ENCODE measurements around the gene CSH1. TPM values are rescaled to one million over a fixed set of nuclear protein-coding genes. Genes with fewer than 3 reads are reported as not detected.

The CSH1 gene
- total RNA-seq, 6 experiments from 2014 or later: not detected

DNA sequence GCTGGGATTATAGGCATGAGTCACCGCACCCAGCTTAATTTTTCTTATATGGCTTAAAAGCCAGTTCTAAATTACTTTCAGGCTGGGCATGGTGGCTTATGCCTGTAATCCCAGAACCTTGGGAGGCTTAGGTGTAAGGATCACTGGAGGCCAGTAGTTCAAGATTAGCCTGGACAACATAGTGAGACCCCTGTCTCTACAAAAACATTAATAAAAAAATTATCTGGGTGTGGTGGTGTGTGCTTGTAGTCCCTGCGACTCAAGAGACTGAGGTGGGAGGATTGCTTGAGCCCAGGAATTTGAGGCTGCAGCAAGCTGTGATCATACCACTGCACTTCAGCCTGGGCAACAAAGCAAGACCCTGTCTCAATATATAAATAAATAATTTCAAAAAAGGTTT, 43.1 kb downstream of the CSH1 start:
- H3K36me3 Mint-ChIP-seq (ENCODE audit: low read depth): peaks cover 1% of the 10 kb centered on the region; the same call in 1 of the 2 replicates

GRCh38 chr17:63850401-63850800, 46.0 kb downstream of the CSH1 start:
- Mint-ChIP-seq H3K4me3 (no peak overlapping the region), H3K27ac (no peak overlapping the region), H3K4me1 (ENCODE audit: low read depth) (peaks cover 5% of the 10 kb centered on the region), H3K9me3 (peaks cover 9% of the 10 kb centered on the region), H3K27me3 (ENCODE audit: insufficient read depth) (peaks cover 18% of the 10 kb centered on the region), H3K36me3 (ENCODE audit: low read depth) (peaks cover 7% of the 10 kb centered on the region; the same call in 1 of the 2 replicates)
- TF ChIP-seq CTCF (IDR thresholded peaks at IDR 0.05): no peak
- DNase-seq: no peak

More for the DNA sequence above, 43.1 kb downstream of the CSH1 start:
- DNase-seq: no peak
- peaks cover 28% of the 10 kb centered on the region for H3K27me3 Mint-ChIP-seq (ENCODE audit: insufficient read depth)
- H3K9me3 Mint-ChIP-seq: peaks cover 5% of the 10 kb centered on the region
- H3K4me1 Mint-ChIP-seq (ENCODE audit: low read depth): peaks cover 5% of the 10 kb centered on the region
- H3K4me3 Mint-ChIP-seq: no peak overlapping the region
- no peak for TF ChIP-seq CTCF (IDR thresholded peaks at IDR 0.05)
- no peak overlapping the region for H3K27ac Mint-ChIP-seq

GRCh38 chr17:63848834-63849689, 47.3 kb downstream of the CSH1 start:
- H3K4me1 Mint-ChIP-seq (ENCODE audit: low read depth): peaks cover 7% of the 10 kb centered on the region
- peak; percentile 61 for TF ChIP-seq CTCF (IDR thresholded peaks at IDR 0.05)

GRCh38 chr17:63847525-63848249, 48.7 kb downstream of the CSH1 start:
- DNase-seq: no peak
- Mint-ChIP-seq H3K36me3 (ENCODE audit: low read depth) (peaks cover 7% of the 10 kb centered on the region; the same call in 1 of the 2 replicates), H3K4me1 (ENCODE audit: low read depth) (peaks cover 14% of the 10 kb centered on the region), H3K9me3 (peaks cover 9% of the 10 kb centered on the region), H3K27ac (no peak overlapping the region), H3K27me3 (ENCODE audit: insufficient read depth) (peaks cover 13% of the 10 kb centered on the region), H3K4me3 (no peak overlapping the region)
- TF ChIP-seq CTCF (IDR thresholded peaks at IDR 0.05): no peak

More at GRCh38 chr17:63848834-63849689, 47.3 kb downstream of the CSH1 start:
- Mint-ChIP-seq H3K9me3 (peaks cover 9% of the 10 kb centered on the region), H3K27ac (peak overlapping the region; percentile 26; the same call in 1 of the 2 replicates), H3K27me3 (ENCODE audit: insufficient read depth) (peaks cover 13% of the 10 kb centered on the region), H3K4me3 (peak overlapping the region; percentile 65), H3K36me3 (ENCODE audit: low read depth) (peaks cover 7% of the 10 kb centered on the region; the same call in 1 of the 2 replicates)
- DNase-seq: peak; percentile 50

- no peak for DNase-seq
- no peak overlapping the region for H3K4me3 Mint-ChIP-seq
- peaks cover 7% of the 10 kb centered on the region; the same call in 1 of the 2 replicates for H3K36me3 Mint-ChIP-seq (ENCODE audit: low read depth)
- H3K27ac Mint-ChIP-seq: no peak overlapping the region
- H3K9me3 Mint-ChIP-seq: peaks cover 9% of the 10 kb centered on the region
- TF ChIP-seq CTCF (IDR thresholded peaks at IDR 0.05): no peak
- peaks cover 24% of the 10 kb centered on the region for H3K4me1 Mint-ChIP-seq (ENCODE audit: low read depth)
- peaks cover 10% of the 10 kb centered on the region for H3K27me3 Mint-ChIP-seq (ENCODE audit: insufficient read depth)
Observed at GRCh38 chr17:63845509-63845908, 50.9 kb downstream of the CSH1 start.

Other genes starting within 250 kb of the CSH1 start
- 1 to 10 TPM; 1.7 to 5.8 (median 4.1) TPM for gene LIMD2, start 196.4 kb downstream of the CSH1 start, total RNA-seq (2021; fragmentation: NEBNext Ultra II Directional; extraction: Animal tissue kit (Norgen Biotek cat#: 25700))
- gene STRADA, start 154.8 kb downstream of the CSH1 start, total RNA-seq (2021; fragmentation: NEBNext Ultra II Directional; extraction: Animal tissue kit (Norgen Biotek cat#: 25700)): 10 to 100 TPM; 18.2 to 24.1 (median 21.6) TPM
- 10 to 100 TPM; 70.5 to 83.2 (median 74.8) TPM for gene CCDC47, start 123.0 kb downstream of the CSH1 start, total RNA-seq (2021; fragmentation: NEBNext Ultra II Directional; extraction: Animal tissue kit (Norgen Biotek cat#: 25700))
- 10 to 100 TPM; 76.2 to 88.4 (median 80.2) TPM for gene DDX42, start 122.4 kb downstream of the CSH1 start, total RNA-seq (2021; fragmentation: NEBNext Ultra II Directional; extraction: Animal tissue kit (Norgen Biotek cat#: 25700))
- 100 to 1,000 TPM; 156 to 206 (median 179) TPM for gene PSMC5, start 69.1 kb downstream of the CSH1 start, total RNA-seq (2021; fragmentation: NEBNext Ultra II Directional; extraction: Animal tissue kit (Norgen Biotek cat#: 25700))
- 10 to 100 TPM; 43.2 to 55.1 (median 47.5) TPM for gene FTSJ3, start 68.9 kb downstream of the CSH1 start, total RNA-seq (2021; fragmentation: NEBNext Ultra II Directional; extraction: Animal tissue kit (Norgen Biotek cat#: 25700))
- gene SMARCD2, start 53.9 kb downstream of the CSH1 start, total RNA-seq (2021; fragmentation: NEBNext Ultra II Directional; extraction: Animal tissue kit (Norgen Biotek cat#: 25700)): 10 to 100 TPM; 45.9 to 53.5 (median 48.7) TPM
- not detected for gene CSH2, start 22.9 kb downstream of the CSH1 start, total RNA-seq (2021; fragmentation: NEBNext Ultra II Directional; extraction: Animal tissue kit (Norgen Biotek cat#: 25700))
- not detected for gene GH2, start 14.6 kb downstream of the CSH1 start, total RNA-seq (2021; fragmentation: NEBNext Ultra II Directional; extraction: Animal tissue kit (Norgen Biotek cat#: 25700))
- not detected for gene CSHL1, start 14.7 kb upstream of the CSH1 start, total RNA-seq (2021; fragmentation: NEBNext Ultra II Directional; extraction: Animal tissue kit (Norgen Biotek cat#: 25700))
- not detected for gene GH1, start 22.3 kb upstream of the CSH1 start, total RNA-seq (2021; fragmentation: NEBNext Ultra II Directional; extraction: Animal tissue kit (Norgen Biotek cat#: 25700))
- gene CD79B, start 35.8 kb upstream of the CSH1 start, total RNA-seq (2021; fragmentation: NEBNext Ultra II Directional; extraction: Animal tissue kit (Norgen Biotek cat#: 25700)): under 1 TPM in 5 of 6 experiments, not detected in 1; 0.26 to 0.76 (median 0.34) TPM
- not detected for gene SCN4A, start 76.3 kb upstream of the CSH1 start, total RNA-seq (2021; fragmentation: NEBNext Ultra II Directional; extraction: Animal tissue kit (Norgen Biotek cat#: 25700))
- under 1 TPM in 3 of 6 experiments, not detected in 3; 0.17 to 0.27 (median 0.19) TPM for gene PRR29, start 101.8 kb upstream of the CSH1 start, total RNA-seq (2021; fragmentation: NEBNext Ultra II Directional; extraction: Animal tissue kit (Norgen Biotek cat#: 25700))
- 1 to 10 TPM in 4 of 6 experiments, under 1 TPM in 2; 0.91 to 2.5 (median 1.3) TPM for gene ICAM2, start 124.1 kb upstream of the CSH1 start, total RNA-seq (2021; fragmentation: NEBNext Ultra II Directional; extraction: Animal tissue kit (Norgen Biotek cat#: 25700))
- gene ERN1, start 233.6 kb upstream of the CSH1 start, total RNA-seq (2021; fragmentation: NEBNext Ultra II Directional; extraction: Animal tissue kit (Norgen Biotek cat#: 25700)): 10 to 100 TPM in 2 of 6 experiments, 1 to 10 TPM in 4; 6.8 to 12.8 (median 7.9) TPM

Measured in HFFc6 (cell line).